Measurements from ENCODE around the gene SLC5A10.

The SLC5A10 gene

GRCh38 chr17:19002805-19003542 is 51.0 kb downstream of the SLC5A10 start:
- DNase-seq (ENCODE audit: low read depth in 2 of 2) = no peak

- peak in 1 of 2 donors; percentile 23 for DNase-seq (ENCODE audit: low read depth in 2 of 2)
These were observed 51.8 kb downstream of the SLC5A10 start for GRCh38 chr17:19003543-19004420.

- DNase-seq (ENCODE audit: low read depth in 2 of 2) = peak; percentile 83 to 86
These were observed 52.6 kb downstream of the SLC5A10 start, which contains the start of gene FAM83G for GRCh38 chr17:19004421-19005136. TSS of gene FAM83G (minus strand) at chr17:19004764. CDS start at chr17:19004041, 723 bp downstream.

GRCh38 chr17:19005137-19005773 is 53.3 kb downstream of the SLC5A10 start:
- no peak for DNase-seq (ENCODE audit: low read depth in 2 of 2)

- DNase-seq (ENCODE audit: low read depth in 2 of 2) = no peak
These were observed 53.9 kb downstream of the SLC5A10 start for GRCh38 chr17:19005789-19006430.

- DNase-seq (ENCODE audit: low read depth in 2 of 2) = no peak
These were observed 54.7 kb downstream of the SLC5A10 start for GRCh38 chr17:19006698-19007097.

GRCh38 chr17:19009970-19010369 is 58.0 kb downstream of the SLC5A10 start:
- DNase-seq (ENCODE audit: low read depth in 2 of 2) = no peak

- no peak for DNase-seq (ENCODE audit: low read depth in 2 of 2)
These were observed 59.0 kb downstream of the SLC5A10 start for GRCh38 chr17:19010729-19011505.

GRCh38 chr17:19011581-19011980 is 59.6 kb downstream of the SLC5A10 start:
- DNase-seq (ENCODE audit: low read depth in 2 of 2) = no peak

- no peak for DNase-seq (ENCODE audit: low read depth in 2 of 2)
These were observed 60.5 kb downstream of the SLC5A10 start for GRCh38 chr17:19012171-19013080.

GRCh38 chr17:19013226-19013625 is 61.3 kb downstream of the SLC5A10 start:
- DNase-seq (ENCODE audit: low read depth in 2 of 2) = no peak

- no peak for DNase-seq (ENCODE audit: low read depth in 2 of 2)
These were observed 62.1 kb downstream of the SLC5A10 start for GRCh38 chr17:19013806-19014627.

GRCh38 chr17:19014628-19015215 is 62.8 kb downstream of the SLC5A10 start:
- DNase-seq (ENCODE audit: low read depth in 2 of 2) = no peak

GRCh38 chr17:19015428-19015827 is 63.5 kb downstream of the SLC5A10 start:
- DNase-seq (ENCODE audit: low read depth in 2 of 2) = no peak

GRCh38 chr17:19016297-19016696 is 64.3 kb downstream of the SLC5A10 start:
- DNase-seq (ENCODE audit: low read depth in 2 of 2) = no peak

- DNase-seq (ENCODE audit: low read depth in 2 of 2) = no peak
These were observed 64.9 kb downstream of the SLC5A10 start for GRCh38 chr17:19016881-19017280.

- DNase-seq (ENCODE audit: low read depth in 2 of 2) = no peak
These were observed 65.4 kb downstream of the SLC5A10 start for GRCh38 chr17:19017401-19017800.
